ENCODE measurements around the gene LNP1. TPM values are rescaled to one million over a fixed set of nuclear protein-coding genes. Genes with fewer than 3 reads are reported as not detected.
A peak's percentile ranks its signal among the peaks of the same experiment; 100 is the strongest.

Gene LNP1
- total and polyA plus RNA-seq, 4 donors = 2.8 to 12.8 (median 5.8) TPM

- intact Hi-C loops (cut with DNase I) = no loop called here
- Histone ChIP-seq H3K9me3 (ENCODE audit: control insufficient read depth, low read length) (no peaks in the 10 kb centered on the region), H3K4me3 (ENCODE audit: low read length in 2 of 2) (no peak overlapping the region), H3K36me3 (ENCODE audit: control insufficient read depth in 1 of 2, insufficient read depth in 2 of 2, low read length in 1 of 2) (peaks cover 0 to 2% of the 10 kb centered on the region in 2 donors), H3K27ac (ENCODE audit: low read depth in 1 of 2, low read length in 2 of 2) (no peak overlapping the region), H3K27me3 (ENCODE audit: control insufficient read depth in 1 of 2, insufficient read depth in 2 of 2, low read length in 1 of 2) (no peaks in the 10 kb centered on the region), H3K4me1 (ENCODE audit: control insufficient read depth in 1 of 2, insufficient read depth in 2 of 2, low read length in 2 of 2) (no peaks in the 10 kb centered on the region)
- WGBS, 2 donors = 93% methylated on average over 2 of the region's 2 CpGs
- ATAC-seq (ENCODE audit: low FRiP score) (no peak), DNase-seq (no peak)
Observed at GRCh38 chr3:100455841-100456550, 54.7 kb downstream of the LNP1 start.

GRCh38 chr3:100456745-100457144, 55.4 kb downstream of the LNP1 start:
- 94 to 95% methylated on average over 1 of the region's 1 CpG for WGBS, 2 donors
- Histone ChIP-seq H3K36me3 (ENCODE audit: control insufficient read depth in 1 of 2, insufficient read depth in 2 of 2, low read length in 1 of 2) (peaks cover 0 to 2% of the 10 kb centered on the region in 2 donors), H3K27me3 (ENCODE audit: control insufficient read depth in 1 of 2, insufficient read depth in 2 of 2, low read length in 1 of 2) (no peaks in the 10 kb centered on the region), H3K27ac (ENCODE audit: low read depth in 1 of 2, low read length in 2 of 2) (no peak overlapping the region), H3K4me3 (ENCODE audit: low read length in 2 of 2) (no peak overlapping the region), H3K9me3 (ENCODE audit: control insufficient read depth, low read length) (no peaks in the 10 kb centered on the region), H3K4me1 (ENCODE audit: control insufficient read depth in 1 of 2, insufficient read depth in 2 of 2, low read length in 2 of 2) (no peaks in the 10 kb centered on the region)
- intact Hi-C loops (cut with DNase I) = no loop called here
- DNase-seq = no peak
- no peak for ATAC-seq (ENCODE audit: low FRiP score)

DNA sequence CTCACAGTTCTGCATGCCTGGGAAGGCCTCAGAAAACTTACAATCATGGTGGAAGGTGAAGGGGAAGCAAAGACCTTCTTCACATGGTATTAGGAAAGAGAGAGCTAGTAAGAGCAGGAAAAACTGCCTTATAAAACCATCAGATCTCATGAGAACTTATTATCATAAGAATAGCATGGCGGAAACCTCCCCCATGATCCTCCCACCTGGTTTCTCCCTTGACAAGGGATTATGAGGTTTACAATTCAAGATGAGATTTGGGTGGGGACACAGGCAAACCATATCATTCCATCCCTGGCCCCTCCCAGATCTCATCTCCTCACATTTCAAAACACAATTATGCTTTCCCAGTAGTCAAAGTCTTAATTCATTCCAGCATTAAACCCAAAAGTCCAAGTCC, 56.5 kb downstream of the LNP1 start:
- no peak overlapping the region for H3K4me3 ChIP-seq (ENCODE audit: low read length in 2 of 2)
- H3K27ac ChIP-seq (ENCODE audit: low read depth in 1 of 2, low read length in 2 of 2) = no peak overlapping the region
- H3K27me3 ChIP-seq (ENCODE audit: control insufficient read depth in 1 of 2, insufficient read depth in 2 of 2, low read length in 1 of 2) = no peaks in the 10 kb centered on the region
- 100% methylated on average over 1 of the region's 1 CpG for WGBS, 2 donors
- peaks cover 0 to 2% of the 10 kb centered on the region in 2 donors for H3K36me3 ChIP-seq (ENCODE audit: control insufficient read depth in 1 of 2, insufficient read depth in 2 of 2, low read length in 1 of 2)
- H3K9me3 ChIP-seq (ENCODE audit: control insufficient read depth, low read length) = no peaks in the 10 kb centered on the region
- DNase-seq (no peak), ATAC-seq (ENCODE audit: low FRiP score) (no peak)
- no peaks in the 10 kb centered on the region for H3K4me1 ChIP-seq (ENCODE audit: control insufficient read depth in 1 of 2, insufficient read depth in 2 of 2, low read length in 2 of 2)
- intact Hi-C loops (cut with DNase I) = no loop called here

DNA sequence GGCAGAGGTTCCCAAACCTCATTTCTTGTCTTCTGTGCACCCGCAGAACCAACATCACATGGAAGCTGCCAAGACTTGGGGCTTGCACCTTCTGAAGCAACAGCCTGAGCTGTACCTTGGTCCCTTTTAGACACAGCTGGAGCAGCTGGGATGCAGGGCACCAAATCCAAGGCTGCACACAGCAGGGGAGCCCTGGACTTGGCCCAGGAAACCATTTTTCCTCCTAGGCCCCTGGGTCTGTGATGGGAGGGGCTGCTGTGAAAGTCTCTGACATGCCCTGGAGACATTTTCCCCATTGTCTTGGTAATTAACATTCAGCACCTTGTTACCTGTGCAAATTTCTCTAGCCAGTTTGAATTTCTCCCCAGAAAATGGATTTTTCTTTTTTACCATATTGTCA, 57.5 kb downstream of the LNP1 start:
- DNase-seq (no peak), ATAC-seq (ENCODE audit: low FRiP score) (no peak)
- Histone ChIP-seq H3K4me1 (ENCODE audit: control insufficient read depth in 1 of 2, insufficient read depth in 2 of 2, low read length in 2 of 2) (no peaks in the 10 kb centered on the region), H3K4me3 (ENCODE audit: low read length in 2 of 2) (no peak overlapping the region), H3K9me3 (ENCODE audit: control insufficient read depth, low read length) (no peaks in the 10 kb centered on the region), H3K27me3 (ENCODE audit: control insufficient read depth in 1 of 2, insufficient read depth in 2 of 2, low read length in 1 of 2) (no peaks in the 10 kb centered on the region), H3K27ac (ENCODE audit: low read depth in 1 of 2, low read length in 2 of 2) (no peak overlapping the region), H3K36me3 (ENCODE audit: control insufficient read depth in 1 of 2, insufficient read depth in 2 of 2, low read length in 1 of 2) (no peaks in the 10 kb centered on the region)
- intact Hi-C loops (cut with DNase I) = no loop called here
- 95 to 96% methylated on average over 1 of the region's 1 CpG for WGBS, 2 donors

DNA sequence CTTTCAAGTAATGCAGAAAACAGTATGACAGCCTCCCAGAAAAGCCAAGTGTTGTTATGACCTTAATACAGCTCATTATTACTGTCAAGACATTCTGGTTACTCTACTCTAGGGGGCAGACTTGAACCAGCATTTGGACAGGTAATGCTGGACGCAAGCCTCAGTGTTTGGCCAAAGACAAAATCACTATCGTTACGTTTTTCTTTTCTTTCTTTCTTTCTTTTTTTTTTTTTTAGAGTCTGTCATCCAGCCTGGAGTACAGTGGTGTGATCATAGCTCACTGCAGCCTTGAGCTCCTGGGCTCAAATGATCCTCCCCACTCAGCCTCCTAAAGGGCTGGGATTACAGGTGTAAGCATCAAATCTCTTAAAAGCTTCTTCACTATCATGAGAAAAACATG, 61.7 kb downstream of the LNP1 start:
- Histone ChIP-seq H3K36me3 (ENCODE audit: control insufficient read depth in 1 of 2, insufficient read depth in 2 of 2, low read length in 1 of 2) (no peaks in the 10 kb centered on the region), H3K27me3 (ENCODE audit: control insufficient read depth in 1 of 2, insufficient read depth in 2 of 2, low read length in 1 of 2) (no peaks in the 10 kb centered on the region), H3K4me1 (ENCODE audit: control insufficient read depth in 1 of 2, insufficient read depth in 2 of 2, low read length in 2 of 2) (no peaks in the 10 kb centered on the region), H3K9me3 (ENCODE audit: control insufficient read depth, low read length) (no peaks in the 10 kb centered on the region), H3K27ac (ENCODE audit: low read depth in 1 of 2, low read length in 2 of 2) (no peak overlapping the region), H3K4me3 (ENCODE audit: low read length in 2 of 2) (no peak overlapping the region)
- peak; percentile 77 for ATAC-seq (ENCODE audit: low FRiP score)
- intact Hi-C loops (cut with DNase I) = loop anchor here (1.0 to 2.0 kb wide), 2 partner anchors 127 to 132 kb away; no protein-coding TSS in a partner anchor
- no peak for DNase-seq
- 1 to 3% methylated on average over 3 of the region's 3 CpGs for WGBS, 2 donors

- intact Hi-C loops (cut with DNase I) = loop anchor here (1.0 to 2.0 kb wide), 2 partner anchors 127 to 131 kb away; no protein-coding TSS in a partner anchor
- H3K4me1 ChIP-seq (ENCODE audit: control insufficient read depth in 1 of 2, insufficient read depth in 2 of 2, low read length in 2 of 2) = no peaks in the 10 kb centered on the region
- H3K36me3 ChIP-seq (ENCODE audit: control insufficient read depth in 1 of 2, insufficient read depth in 2 of 2, low read length in 1 of 2) = no peaks in the 10 kb centered on the region
- H3K27me3 ChIP-seq (ENCODE audit: control insufficient read depth in 1 of 2, insufficient read depth in 2 of 2, low read length in 1 of 2) = no peaks in the 10 kb centered on the region
- H3K4me3 ChIP-seq (ENCODE audit: low read length in 2 of 2) = no peak overlapping the region
- WGBS, 2 donors = 63 to 77% methylated on average over 3 of the region's 3 CpGs
- ATAC-seq (ENCODE audit: low FRiP score) = no peak
- no peaks in the 10 kb centered on the region for H3K9me3 ChIP-seq (ENCODE audit: control insufficient read depth, low read length)
- no peak for DNase-seq
- no peak overlapping the region for H3K27ac ChIP-seq (ENCODE audit: low read depth in 1 of 2, low read length in 2 of 2)
Observed at GRCh38 chr3:100463646-100464155, 62.4 kb downstream of the LNP1 start.

- WGBS, 2 donors = 72 to 80% methylated on average over 3 of the region's 3 CpGs
- Histone ChIP-seq H3K27me3 (ENCODE audit: control insufficient read depth in 1 of 2, insufficient read depth in 2 of 2, low read length in 1 of 2) (no peaks in the 10 kb centered on the region), H3K4me1 (ENCODE audit: control insufficient read depth in 1 of 2, insufficient read depth in 2 of 2, low read length in 2 of 2) (no peaks in the 10 kb centered on the region), H3K27ac (ENCODE audit: low read depth in 1 of 2, low read length in 2 of 2) (no peak overlapping the region), H3K9me3 (ENCODE audit: control insufficient read depth, low read length) (no peaks in the 10 kb centered on the region), H3K36me3 (ENCODE audit: control insufficient read depth in 1 of 2, insufficient read depth in 2 of 2, low read length in 1 of 2) (no peaks in the 10 kb centered on the region), H3K4me3 (ENCODE audit: low read length in 2 of 2) (no peak overlapping the region)
- DNase-seq (no peak), ATAC-seq (ENCODE audit: low FRiP score) (no peak)
- intact Hi-C loops (cut with DNase I) = no loop called here
Observed at GRCh38 chr3:100465892-100466777, 64.8 kb downstream of the LNP1 start.

DNA sequence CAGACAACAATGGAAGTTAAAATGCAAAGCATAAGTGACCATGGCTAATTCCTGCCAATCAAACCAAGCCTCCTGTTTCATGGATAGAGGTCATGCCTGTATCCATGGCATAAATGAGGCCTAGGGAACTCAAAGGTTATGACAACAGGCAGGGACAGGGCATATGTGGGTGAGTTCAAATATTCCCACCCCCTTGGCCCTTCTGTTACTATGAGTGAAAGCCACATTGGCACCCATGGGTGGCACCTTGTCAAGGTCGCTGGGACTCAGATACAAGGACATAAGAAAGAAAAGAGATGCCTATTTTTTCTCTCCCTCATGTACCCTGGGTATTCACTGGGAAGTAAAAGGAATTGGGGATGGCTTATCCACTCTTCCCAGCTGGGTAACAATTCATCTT, 65.8 kb downstream of the LNP1 start:
- WGBS, 2 donors = 94 to 100% methylated on average over 1 of the region's 1 CpG
- no peaks in the 10 kb centered on the region for H3K9me3 ChIP-seq (ENCODE audit: control insufficient read depth, low read length)
- DNase-seq (no peak), ATAC-seq (ENCODE audit: low FRiP score) (no peak)
- intact Hi-C loops (cut with DNase I) = no loop called here
- H3K36me3 ChIP-seq (ENCODE audit: control insufficient read depth in 1 of 2, insufficient read depth in 2 of 2, low read length in 1 of 2) = no peaks in the 10 kb centered on the region
- no peak overlapping the region for H3K27ac ChIP-seq (ENCODE audit: low read depth in 1 of 2, low read length in 2 of 2)
- H3K27me3 ChIP-seq (ENCODE audit: control insufficient read depth in 1 of 2, insufficient read depth in 2 of 2, low read length in 1 of 2) = no peaks in the 10 kb centered on the region
- H3K4me1 ChIP-seq (ENCODE audit: control insufficient read depth in 1 of 2, insufficient read depth in 2 of 2, low read length in 2 of 2) = no peaks in the 10 kb centered on the region
- H3K4me3 ChIP-seq (ENCODE audit: low read length in 2 of 2) = no peak overlapping the region

All from aorta (tissue), 5 donors.